ENCODE measurements around the gene MMP20. TPM values are rescaled to one million over a fixed set of nuclear protein-coding genes. Genes with fewer than 3 reads are reported as not detected.

The MMP20 gene
- total RNA-seq, 1 experiment from 2014 or later: not detected

GRCh38 chr11:102538932-102539331, 86.2 kb downstream of the MMP20 start:
- Histone ChIP-seq H4K5ac (ENCODE audit: insufficient read length, low read depth, low read length) (no peak overlapping the region), H4K20me1 (ENCODE audit: control insufficient read depth, insufficient read depth, insufficient read length) (no peaks in the 10 kb centered on the region), H3K4me2 (ENCODE audit: insufficient read depth, insufficient read length, low read length) (no peak overlapping the region), H2AFZ (ENCODE audit: low read length) (no peak overlapping the region), H2BK120ac (ENCODE audit: low read depth, low read length, poor library complexity, severe bottlenecking) (no peak overlapping the region), H4K8ac (replicated peaks; ENCODE audit: insufficient read length, low read depth, low read length) (no peak overlapping the region), H3K4ac (ENCODE audit: low read depth, low read length) (no peak overlapping the region), H3K79me2 (ENCODE audit: insufficient read depth, low read length) (no peaks in the 10 kb centered on the region), H3K23me2 (ENCODE audit: insufficient read length, low read depth, low read length, poor library complexity, severe bottlenecking) (no peaks in the 10 kb centered on the region), H3K4me1 (ENCODE audit: insufficient read depth, low read length) (no peaks in the 10 kb centered on the region), H2BK15ac (ENCODE audit: low read depth, low read length) (no peak overlapping the region), H3K23ac (ENCODE audit: insufficient read length, low read depth, low read length) (no peak overlapping the region), H2BK20ac (ENCODE audit: low read depth, low read length, poor library complexity, severe bottlenecking) (no peak overlapping the region), H3K79me1 (ENCODE audit: insufficient read depth, low read depth, low read length, poor library complexity, severe bottlenecking) (no peaks in the 10 kb centered on the region), H2BK12ac (ENCODE audit: insufficient read length, low read depth, low read length) (no peak overlapping the region), H3K9ac (ENCODE audit: extremely low read depth, insufficient read length, low read length) (no peak overlapping the region), H3K18ac (ENCODE audit: insufficient read length, low read depth, low read length) (no peak overlapping the region), H3K27me3 (ENCODE audit: insufficient read depth, low read length) (no peaks in the 10 kb centered on the region), H2BK5ac (ENCODE audit: insufficient read length, low read length) (no peak overlapping the region), H3K14ac (ENCODE audit: insufficient read depth, low read length) (no peak overlapping the region), H2AK5ac (ENCODE audit: insufficient read length, low read length) (no peak overlapping the region), H4K91ac (ENCODE audit: insufficient read length, low read depth, low read length) (no peak overlapping the region), H3K27ac (ENCODE audit: insufficient read length, low read depth, low read length) (no peak overlapping the region), H3K56ac (ENCODE audit: insufficient read length, low read depth, low read length) (no peak overlapping the region), H3K9me3 (ENCODE audit: control insufficient read depth, low read depth, low read length) (no peaks in the 10 kb centered on the region), H3T11ph (ENCODE audit: low read length) (no peak overlapping the region)
- no CpG with 5 or more reads among the region's 4 CpGs for WGBS (ENCODE audit: extremely low coverage, insufficient read length, low lambda C conversion rate)
- no peaks in the 10 kb centered on the region for H3K9me3 Mint-ChIP-seq
- H3K36me3 Mint-ChIP-seq (ENCODE audit: insufficient read depth in 1 of 3, low read depth in 3 of 3): no peaks in the 10 kb centered on the region
- H3K27me3 Mint-ChIP-seq (ENCODE audit: low read depth): no peaks in the 10 kb centered on the region
- H3K27ac Mint-ChIP-seq: no peak overlapping the region
- TF ChIP-seq, protein P1, sequence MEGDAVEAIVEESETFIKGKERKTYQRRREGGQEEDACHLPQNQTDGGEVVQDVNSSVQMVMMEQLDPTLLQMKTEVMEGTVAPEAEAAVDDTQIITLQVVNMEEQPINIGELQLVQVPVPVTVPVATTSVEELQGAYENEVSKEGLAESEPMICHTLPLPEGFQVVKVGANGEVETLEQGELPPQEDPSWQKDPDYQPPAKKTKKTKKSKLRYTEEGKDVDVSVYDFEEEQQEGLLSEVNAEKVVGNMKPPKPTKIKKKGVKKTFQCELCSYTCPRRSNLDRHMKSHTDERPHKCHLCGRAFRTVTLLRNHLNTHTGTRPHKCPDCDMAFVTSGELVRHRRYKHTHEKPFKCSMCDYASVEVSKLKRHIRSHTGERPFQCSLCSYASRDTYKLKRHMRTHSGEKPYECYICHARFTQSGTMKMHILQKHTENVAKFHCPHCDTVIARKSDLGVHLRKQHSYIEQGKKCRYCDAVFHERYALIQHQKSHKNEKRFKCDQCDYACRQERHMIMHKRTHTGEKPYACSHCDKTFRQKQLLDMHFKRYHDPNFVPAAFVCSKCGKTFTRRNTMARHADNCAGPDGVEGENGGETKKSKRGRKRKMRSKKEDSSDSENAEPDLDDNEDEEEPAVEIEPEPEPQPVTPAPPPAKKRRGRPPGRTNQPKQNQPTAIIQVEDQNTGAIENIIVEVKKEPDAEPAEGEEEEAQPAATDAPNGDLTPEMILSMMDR (conservative IDR thresholded peaks at IDR 0.05): no peak
- no peak overlapping the region for H3K4me3 Mint-ChIP-seq
- no peak for DNase-seq
- peaks cover 8 to 9% of the 10 kb centered on the region in 2 experiments; a peak in 3 of 4 replicates for H3K4me1 Mint-ChIP-seq

All from H9 (cell line).